GM18909 (cell line): Measurements from ENCODE around the gene SRRM4.
"Not testable (repeated sequence)": the region's sequence is repeated elsewhere in the genome, so short reads cannot be mapped to it uniquely, and the experiment has no call there.

Source experiments
- ATAC-seq: cut with Tn5 transposase; IDR thresholded peaks from one replicate; pipeline ENCODE4 v1.9.1; 2021; ENCODE audit warnings: mild to moderate bottlenecking; ENCODE audit not compliant: unreplicated experiment, poor library complexity

The SRRM4 gene

GRCh38 chr12:119006746-119007145 lies 25.4 kb downstream of the SRRM4 start:
- ATAC-seq, result no peak

DNA sequence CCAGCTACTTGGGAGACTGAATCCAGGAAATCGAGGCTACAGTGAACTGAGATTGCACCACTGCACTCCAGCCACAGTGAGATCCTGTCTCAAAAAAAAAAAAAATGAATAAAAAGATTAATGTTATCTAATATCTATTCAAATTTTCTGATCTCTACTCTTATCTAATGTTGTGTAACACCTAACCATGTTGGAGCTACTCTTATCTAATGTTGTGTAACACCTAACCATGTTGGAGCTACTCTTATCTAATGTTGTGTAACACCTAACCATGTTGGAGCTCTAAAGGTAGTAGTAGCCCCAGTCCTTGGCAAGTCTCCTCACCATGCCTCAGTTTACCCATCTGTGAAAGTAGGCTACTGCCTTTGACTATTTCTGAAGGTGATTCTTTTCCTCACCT lies 26.9 kb downstream of the SRRM4 start:
- ATAC-seq, result not testable (repeated sequence)

DNA sequence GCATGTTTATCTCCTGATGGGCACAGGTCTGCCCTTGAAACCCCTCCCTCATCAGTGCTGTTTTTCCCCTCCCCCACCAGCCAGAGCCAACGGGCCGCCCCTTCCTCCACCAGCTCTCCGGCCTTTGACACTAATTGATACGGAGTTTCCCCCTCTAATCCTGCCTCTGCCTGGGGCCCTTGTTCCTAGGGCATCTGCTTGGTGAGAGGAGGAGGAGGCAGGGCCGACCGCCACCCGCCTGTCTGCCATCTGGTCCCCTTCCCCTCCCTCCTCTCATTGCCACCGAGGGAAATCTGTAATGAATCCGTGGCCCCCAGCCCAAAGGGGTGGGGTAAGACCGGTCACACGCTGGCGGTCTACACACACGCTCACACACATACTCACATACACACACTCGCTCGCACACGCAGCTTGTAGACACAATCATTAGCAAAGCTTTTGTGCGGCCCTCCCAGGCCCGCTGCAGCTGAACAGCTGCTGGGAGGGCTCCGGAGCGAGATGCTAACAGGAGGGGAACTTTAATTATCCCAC lies 27.4 kb downstream of the SRRM4 start:
- ATAC-seq, result no peak

GRCh38 chr12:119011231-119011630 lies 29.9 kb downstream of the SRRM4 start:
- no peak for ATAC-seq

- ATAC-seq, result no peak
Measured at GRCh38 chr12:119012179-119012578, 30.8 kb downstream of the SRRM4 start.

GRCh38 chr12:119013023-119013422 lies 31.7 kb downstream of the SRRM4 start:
- no peak for ATAC-seq

DNA sequence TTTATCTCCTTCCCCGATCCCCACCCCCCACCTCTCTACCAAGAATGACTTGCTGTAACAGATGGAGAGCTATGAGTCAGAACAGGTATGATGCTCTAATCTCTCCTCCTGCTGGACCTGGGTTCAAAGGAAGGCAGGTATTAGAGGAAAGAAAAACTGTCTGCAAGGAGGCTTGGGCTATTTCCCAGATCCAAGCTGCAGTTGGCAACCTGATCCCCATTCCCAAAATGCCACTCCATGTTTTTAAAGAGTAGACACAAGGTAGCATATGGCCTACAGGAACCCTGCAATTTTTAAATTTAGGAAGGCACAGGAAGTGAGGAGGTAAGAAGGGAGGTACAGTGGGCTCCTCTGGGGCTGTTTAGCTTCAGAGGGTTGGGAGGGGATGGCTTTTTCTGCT lies 33.0 kb downstream of the SRRM4 start:
- ATAC-seq, result no peak

GRCh38 chr12:119016715-119017114 lies 35.4 kb downstream of the SRRM4 start:
- no peak for ATAC-seq

GRCh38 chr12:119019166-119019565 lies 37.8 kb downstream of the SRRM4 start:
- ATAC-seq, result no peak

DNA sequence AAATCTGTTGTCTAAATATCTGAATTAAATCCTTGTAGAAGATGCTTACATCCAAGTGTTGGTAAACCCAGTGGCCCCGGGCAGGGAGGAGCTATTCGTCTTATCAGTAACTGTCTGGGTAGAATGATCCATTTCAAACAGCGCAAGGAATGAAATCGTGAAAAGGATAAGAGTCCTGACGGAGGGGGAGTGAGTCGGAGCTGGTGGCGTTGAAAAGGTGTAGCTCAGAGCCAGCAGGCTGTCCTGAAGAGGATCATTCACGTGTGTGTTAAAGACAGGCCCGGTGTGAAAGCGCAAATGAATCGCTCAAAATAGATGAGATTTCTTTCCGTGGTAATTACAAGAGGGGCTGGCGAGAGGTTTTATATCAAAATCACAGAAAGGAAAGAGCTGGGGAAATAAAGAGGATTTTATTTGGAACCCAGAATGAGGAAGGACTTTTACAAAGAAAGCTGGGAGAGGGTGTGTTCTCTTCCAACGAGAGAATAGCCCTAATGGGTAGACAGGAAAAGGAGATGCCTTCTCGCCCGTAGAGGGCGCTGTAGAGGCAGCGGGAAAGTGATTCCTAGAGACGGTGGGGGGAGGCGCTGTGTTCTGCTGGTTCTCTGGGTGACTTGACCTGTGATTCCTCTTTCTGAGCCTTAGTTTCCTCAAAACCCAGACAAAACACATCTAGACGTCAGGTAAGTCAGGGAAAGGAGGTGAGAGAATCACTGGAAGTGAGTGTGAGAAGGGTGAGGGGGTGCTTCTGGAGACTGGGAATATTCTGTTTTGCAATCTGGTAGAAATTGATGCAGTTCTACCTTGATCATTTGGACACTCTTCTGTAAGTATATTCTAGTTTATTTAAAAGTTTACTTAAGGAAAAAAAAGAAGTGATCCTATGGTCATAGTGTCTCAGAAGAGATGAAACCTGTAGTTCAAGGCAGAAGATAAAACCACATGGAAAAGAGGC lies 39.3 kb downstream of the SRRM4 start:
- ATAC-seq, result no peak

DNA sequence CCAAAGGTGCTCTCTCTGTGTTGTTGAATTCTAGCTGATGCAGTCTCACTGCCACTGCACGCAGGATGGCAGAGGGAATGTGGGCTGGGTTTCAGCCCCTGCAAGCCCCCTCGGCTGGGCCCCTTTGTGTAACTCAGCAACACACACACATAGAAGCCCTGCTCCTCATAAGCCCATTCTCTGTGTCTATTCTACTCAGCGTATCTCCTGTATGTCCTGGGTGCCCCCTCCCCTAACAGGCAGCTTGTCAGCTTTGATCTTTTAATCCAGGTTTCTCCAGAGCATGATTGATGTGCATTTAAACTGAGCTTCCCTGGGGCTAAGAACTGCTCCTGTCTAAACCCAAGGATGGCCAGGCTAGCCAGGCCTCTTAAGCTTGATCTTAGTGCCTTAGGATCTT lies 43.0 kb downstream of the SRRM4 start:
- no peak for ATAC-seq

- no peak for ATAC-seq
Measured at GRCh38 chr12:119025786-119026185, 44.4 kb downstream of the SRRM4 start.

DNA sequence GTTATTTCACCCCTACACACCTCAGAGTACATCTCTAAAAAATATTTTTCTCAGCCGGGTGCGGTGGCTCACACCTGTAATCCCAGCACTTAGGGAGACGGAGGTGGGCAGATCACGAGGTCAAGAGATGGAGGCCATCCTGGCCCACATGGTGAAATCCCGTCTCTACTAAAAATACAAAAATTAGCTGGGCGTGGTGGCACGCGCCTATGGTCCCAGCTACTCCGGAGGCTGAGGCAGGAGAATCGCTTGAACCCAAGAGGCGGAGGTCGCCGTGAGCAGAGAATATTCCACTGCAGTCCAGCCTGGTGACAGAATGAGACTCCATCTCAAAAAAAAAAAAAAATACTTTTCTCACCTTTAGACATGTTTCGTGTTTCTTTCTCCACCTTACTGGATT lies 52.0 kb downstream of the SRRM4 start:
- ATAC-seq, result not testable (repeated sequence)

- no peak for ATAC-seq
Measured at GRCh38 chr12:119036878-119037825, 55.8 kb downstream of the SRRM4 start.

GRCh38 chr12:119044094-119044493 lies 62.8 kb downstream of the SRRM4 start:
- ATAC-seq, result no peak

- ATAC-seq, result no peak
Measured at GRCh38 chr12:119047641-119048040, 66.3 kb downstream of the SRRM4 start.

DNA sequence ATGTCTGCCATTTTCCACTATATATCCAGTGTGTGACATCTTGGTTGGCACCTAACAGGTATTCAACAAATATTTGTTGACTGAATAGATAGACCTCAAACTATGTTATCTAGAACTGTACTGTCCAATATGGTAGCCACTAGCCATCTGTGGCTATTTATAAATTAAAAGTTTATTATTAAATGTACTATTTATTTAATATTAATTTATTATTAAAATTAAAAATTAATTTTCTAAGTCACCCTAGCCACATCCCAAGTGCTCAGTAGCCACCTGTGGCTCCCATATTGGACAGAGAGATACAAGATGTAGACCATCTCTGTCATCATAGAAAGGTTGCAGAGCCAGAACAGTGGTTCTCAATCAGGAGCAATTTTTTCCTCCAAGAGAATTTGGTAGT lies 69.3 kb downstream of the SRRM4 start:
- no peak for ATAC-seq

GRCh38 chr12:119051474-119051873 lies 70.1 kb downstream of the SRRM4 start:
- no peak for ATAC-seq

- no peak for ATAC-seq
Measured at GRCh38 chr12:119052001-119052400, 70.7 kb downstream of the SRRM4 start.

DNA sequence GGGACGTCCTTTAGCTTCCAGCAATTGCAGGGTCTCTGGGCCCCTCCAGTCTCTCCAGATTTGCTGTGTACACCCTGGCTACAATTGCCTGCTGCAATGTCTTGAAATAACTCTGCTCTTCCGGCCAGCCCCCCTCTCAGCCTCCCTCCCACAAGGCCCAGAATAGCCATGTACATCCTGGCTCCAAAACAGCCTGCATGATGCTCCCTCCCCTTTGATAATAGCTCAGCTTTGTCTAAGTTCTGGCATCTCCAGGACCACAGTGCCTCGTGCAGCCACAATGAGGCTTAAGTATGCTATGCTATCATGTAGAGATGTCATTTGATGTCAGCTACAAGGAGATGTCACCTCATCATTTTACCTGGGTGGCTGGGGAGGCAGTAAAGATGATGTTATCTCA lies 74.6 kb downstream of the SRRM4 start:
- ATAC-seq, result no peak
